HG02870 (cell line): ENCODE data around the gene SHANK3.

ENCODE experiments used
- ATAC-seq: cut with Tn5 transposase; IDR thresholded peaks from one replicate; pipeline ENCODE4 v1.9.1; 2021; ENCODE audit warnings: mild to moderate bottlenecking, moderate library complexity; ENCODE audit not compliant: unreplicated experiment

Gene SHANK3

GRCh38 chr22:50698546-50698945 is 25.9 kb downstream of the SHANK3 start:
- no peak for ATAC-seq

- ATAC-seq = no peak
Measured at GRCh38 chr22:50699001-50699755, 26.6 kb downstream of the SHANK3 start.

- ATAC-seq = no peak
Measured at GRCh38 chr22:50699756-50700386, 27.2 kb downstream of the SHANK3 start.

GRCh38 chr22:50700387-50701075 is 27.9 kb downstream of the SHANK3 start:
- ATAC-seq = no peak

GRCh38 chr22:50701076-50701419 is 28.4 kb downstream of the SHANK3 start:
- ATAC-seq = no peak

- no peak for ATAC-seq
Measured at GRCh38 chr22:50701428-50702154, 29.0 kb downstream of the SHANK3 start.

GRCh38 chr22:50702261-50702671 is 29.6 kb downstream of the SHANK3 start:
- ATAC-seq = no peak

GRCh38 chr22:50702821-50703725 is 30.4 kb downstream of the SHANK3 start:
- ATAC-seq = no peak

- no peak for ATAC-seq
Measured at GRCh38 chr22:50703726-50704509, 31.3 kb downstream of the SHANK3 start.

GRCh38 chr22:50704510-50705218 is 32.0 kb downstream of the SHANK3 start:
- no peak for ATAC-seq

GRCh38 chr22:50705219-50705691 is 32.6 kb downstream of the SHANK3 start:
- no peak for ATAC-seq

- no peak for ATAC-seq
Measured at GRCh38 chr22:50705851-50706351, 33.3 kb downstream of the SHANK3 start.

GRCh38 chr22:50706481-50707125 is 34.0 kb downstream of the SHANK3 start:
- no peak for ATAC-seq

GRCh38 chr22:50708474-50708873 is 35.9 kb downstream of the SHANK3 start:
- ATAC-seq = no peak

- no peak for ATAC-seq
Measured at GRCh38 chr22:50708996-50709395, 36.4 kb downstream of the SHANK3 start.

GRCh38 chr22:50710221-50710620 is 37.6 kb downstream of the SHANK3 start:
- ATAC-seq = no peak

GRCh38 chr22:50710886-50711285 is 38.3 kb downstream of the SHANK3 start:
- ATAC-seq = no peak
